H1 (cell line): ENCODE measurements around the gene PDCD5. TPM values are rescaled to one million over a fixed set of nuclear protein-coding genes. Genes with fewer than 3 reads are reported as not detected.
"Not testable (repeated sequence)": the region's sequence is repeated elsewhere in the genome, so short reads cannot be mapped to it uniquely, and the experiment has no call there.

Experiments used
- CTCF ChIA-PET: fragments of 300-600 bp; sonication (Branson Sonifier 250); formaldehyde crosslinking; loops from one replicate; lab custom pipeline; 2021; ENCODE audit not compliant: partially characterized antibody; lab: Charles Lee
- POLR2A ChIA-PET: fragments of 300-600 bp; sonication (Branson Sonifier 250); formaldehyde crosslinking; loops from one replicate; lab custom pipeline; 2021; ENCODE audit warnings: inconsistent platforms; ENCODE audit not compliant: partially characterized antibody; lab: Charles Lee
- DNase-seq, 2 experiments: peaks; one replicate each; pipeline versions ENCODE4 v3.0.0 to v3.0.0-alpha.2; 2010 to 2022; ENCODE audit warnings: low spot score in 2 of 2, low read depth in 1 of 2, mixed read lengths in 1 of 2
- FAIRE-seq: peaks from 2 replicates; lab custom pipeline; 2011; peaks lifted over from hg19 to GRCh38; lab: Jason Lieb, UNC
- H2AFZ ChIP-seq: 2 replicates; pipeline ENCODE4 v1.8.1; 2012; ENCODE audit warnings: low read length, inconsistent platforms
- H2AK5ac ChIP-seq: 2 replicates; pipeline ENCODE4 v1.6.1; 2013; ENCODE audit warnings: low read depth, low read length
- H2BK120ac ChIP-seq: replicated peaks from 2 replicates; pipeline ENCODE3; 2013; ENCODE audit warnings: low read depth, low read length, inconsistent platforms
- H2BK12ac ChIP-seq: 2 replicates; pipeline ENCODE4 v1.6.1; 2013; ENCODE audit warnings: low read depth, low read length
- H2BK15ac ChIP-seq: 2 replicates; pipeline ENCODE4 v1.6.1; 2013; ENCODE audit warnings: low read length
- H2BK20ac ChIP-seq: 2 replicates; pipeline ENCODE4 v1.6.1; 2013; ENCODE audit warnings: low read length
- H2BK5ac ChIP-seq: 2 replicates; pipeline ENCODE4 v1.6.1; 2013; ENCODE audit warnings: low read depth, low read length
- H3K14ac ChIP-seq: 2 replicates; pipeline ENCODE4 v1.6.1; 2013; ENCODE audit warnings: inconsistent platforms; ENCODE audit not compliant: insufficient read length
- H3K18ac ChIP-seq: 2 replicates; pipeline ENCODE4 v1.6.1; 2013; ENCODE audit warnings: low read length; ENCODE audit errors: extremely low read depth
- H3K23ac ChIP-seq: 2 replicates; pipeline ENCODE4 v1.6.1; 2013; ENCODE audit warnings: inconsistent platforms; ENCODE audit not compliant: insufficient read length
- H3K23me2 ChIP-seq: 2 replicates; pipeline ENCODE4 v1.6.1; 2013; ENCODE audit warnings: low read depth, low read length
- H3K27ac ChIP-seq: 2 replicates; pipeline ENCODE4 v1.6.1; 2011; ENCODE audit warnings: low read depth, low read length, inconsistent platforms
- H3K27me3 ChIP-seq, 4 experiments: replicated peaks in 1 of 4; 1 replicate in 1 of 4; 2 replicates in 3 of 4; pipeline versions ENCODE4 v1.6.1 to v1.8.1; 2011 to 2013; ENCODE audit warnings: low read length in 3 of 4, mild to moderate bottlenecking in 3 of 4, inconsistent platforms in 2 of 4, mixed read lengths in 2 of 4, moderate library complexity in 1 of 4; ENCODE audit not compliant: control insufficient read depth in 3 of 4, insufficient read depth in 3 of 4; ENCODE audit errors: extremely low read depth in 1 of 4
- H3K36me3 ChIP-seq, 4 experiments: 2 replicates each; pipeline versions ENCODE4 v1.6.1 to v1.8.1; 2011 to 2013; ENCODE audit warnings: mild to moderate bottlenecking in 4 of 4, low read length in 3 of 4, moderate library complexity in 2 of 4, control low read depth in 1 of 4, inconsistent platforms in 1 of 4; ENCODE audit not compliant: insufficient read depth in 4 of 4, control insufficient read depth in 2 of 4
- H3K4ac ChIP-seq: replicated peaks from 2 replicates; pipeline ENCODE3; 2013; ENCODE audit warnings: low read length, low read depth, mixed read lengths, inconsistent platforms; ENCODE audit not compliant: insufficient read length
- H3K4me1 ChIP-seq, 4 experiments: replicated peaks in 1 of 4; 1 replicate in 1 of 4; 2 replicates in 3 of 4; pipeline versions ENCODE4 v1.6.1 to v1.8.1; 2011 to 2013; ENCODE audit warnings: low read length in 3 of 4, inconsistent platforms in 2 of 4, mixed read lengths in 1 of 4; ENCODE audit not compliant: insufficient read depth in 4 of 4, control insufficient read depth in 3 of 4
- H3K4me2 ChIP-seq, 2 experiments: 2 replicates each; pipeline versions ENCODE4 v1.6.1 to v1.8.1; 2011 to 2013; ENCODE audit warnings: low read depth in 2 of 2, low read length in 2 of 2, control low read depth in 1 of 2, inconsistent platforms in 1 of 2, mild to moderate bottlenecking in 1 of 2; ENCODE audit not compliant: insufficient read depth in 1 of 2
- H3K4me3 ChIP-seq, 4 experiments: fragments of 200-600, 300-600 bp in 1 of 4; sonication (generic), shearing (Covaris generic), sonication (Bioruptor Twin) in 1 of 4; 2 replicates each; pipeline versions ENCODE4 v1.5.1 to v1.8.1; 2011 to 2016; ENCODE audit warnings: low read length in 4 of 4, low read depth in 3 of 4, control low read depth in 2 of 4, inconsistent platforms in 2 of 4, mild to moderate bottlenecking in 2 of 4, mixed read lengths in 1 of 4, moderate library complexity in 1 of 4; ENCODE audit not compliant: insufficient read depth in 2 of 4; ENCODE audit errors: extremely low read depth in 1 of 4
- H3K56ac ChIP-seq: replicated peaks from 2 replicates; pipeline ENCODE3; 2013; ENCODE audit warnings: low read depth, mild to moderate bottlenecking, mixed read lengths, low read length, inconsistent platforms; ENCODE audit not compliant: insufficient read length
- H3K79me1 ChIP-seq: 2 replicates; pipeline ENCODE4 v1.6.1; 2013; ENCODE audit warnings: low read depth, low read length, control low read depth
- H3K79me2 ChIP-seq, 2 experiments: 2 replicates each; pipeline versions ENCODE4 v1.6.1 to v1.8.1; 2012 to 2013; ENCODE audit warnings: low read length in 2 of 2, mild to moderate bottlenecking in 2 of 2, inconsistent platforms in 1 of 2; ENCODE audit not compliant: insufficient read depth in 2 of 2, control insufficient read depth in 1 of 2
- H3K9ac ChIP-seq, 4 experiments: replicated peaks in 1 of 4; 1 replicate in 1 of 4; 2 replicates in 3 of 4; pipeline versions ENCODE4 v1.6.1 to v1.8.1; 2011 to 2013; ENCODE audit warnings: low read depth in 3 of 4, low read length in 3 of 4, control low read depth in 2 of 4, mild to moderate bottlenecking in 2 of 4, moderate library complexity in 2 of 4, inconsistent platforms in 1 of 4; ENCODE audit errors: extremely low read depth in 1 of 4
- H3K9me3 ChIP-seq, 2 experiments: 2 replicates each; pipeline versions ENCODE4 v1.6.1 to v1.8.1; 2012 to 2013; ENCODE audit warnings: mild to moderate bottlenecking in 2 of 2, moderate library complexity in 2 of 2, control low read depth in 1 of 2, inconsistent platforms in 1 of 2, low read depth in 1 of 2, low read length in 1 of 2, mixed read lengths in 1 of 2; ENCODE audit not compliant: insufficient read depth in 2 of 2
- H4K20me1 ChIP-seq, 2 experiments: replicated peaks in 1 of 2; 2 replicates each; pipeline versions ENCODE3 to v1.8.1; 2011 to 2013; ENCODE audit warnings: inconsistent platforms in 2 of 2, low read length in 2 of 2, mild to moderate bottlenecking in 1 of 2; ENCODE audit not compliant: insufficient read depth in 2 of 2, control insufficient read depth in 1 of 2
- H4K5ac ChIP-seq: 2 replicates; pipeline ENCODE4 v1.6.1; 2013; ENCODE audit warnings: low read length, low read depth, mixed read lengths, inconsistent platforms; ENCODE audit not compliant: insufficient read length
- H4K8ac ChIP-seq: 2 replicates; pipeline ENCODE4 v1.8.0; 2013; ENCODE audit warnings: mild to moderate bottlenecking, moderate library complexity, low read length, inconsistent platforms; ENCODE audit not compliant: insufficient read depth; ENCODE audit errors: extremely low read depth
- H4K91ac ChIP-seq: replicated peaks from 2 replicates; pipeline ENCODE3; 2013; ENCODE audit warnings: low read length, mixed read lengths, inconsistent platforms; ENCODE audit not compliant: insufficient read length
- CREB1 ChIP-seq: IDR thresholded peaks from 2 replicates; pipeline ENCODE4 v1.6.1; 2012; ENCODE audit warnings: inconsistent platforms
- RXRA ChIP-seq: IDR thresholded peaks from 2 replicates; pipeline ENCODE4 v1.6.1; 2011; ENCODE audit warnings: low read depth, mild to moderate bottlenecking, low read length, moderate library complexity; ENCODE audit not compliant: insufficient read depth
- SIRT6 ChIP-seq: IDR thresholded peaks from one replicate; pipeline ENCODE4 v1.7.1; 2012; ENCODE audit warnings: low read length, inconsistent platforms
- WGBS, 2 experiments: shearing (Covaris generic) in 1 of 2; methylation state at CpG; one replicate each; pipeline versions ENCODE4 v1.1.6 to v1.1.7; 2013 to 2015; ENCODE audit warnings: low lambda C conversion rate in 2 of 2, mixed read lengths in 2 of 2, inconsistent platforms in 1 of 2, low coverage in 1 of 2, missing lambda C conversion rate in 1 of 2; ENCODE audit not compliant: insufficient replicate concordance in 2 of 2, insufficient coverage in 1 of 2, insufficient read length in 1 of 2; ENCODE audit errors: extremely low coverage in 1 of 2, missing lambda C conversion rate in 1 of 2; 5-methylcytosine and 5-hydroxymethylcytosine counted together
- polyA plus RNA-seq, 7 experiments: library from polyadenylated mRNA; depleted of rRNA in 3 of 7; stranded (reverse) in 5 of 7; unstranded in 2 of 7; fragments of >200 nt in 5 of 7; fragments of 200-250 nt in 2 of 7; gene quantifications; 1 replicate in 5 of 7; 2 replicates in 1 of 7; 4 replicates in 1 of 7; pipeline versions ENCODE4 v1.2.1 to v1.2.3, GENCODE V29; 2011 to 2013; ENCODE audit warnings: missing spikeins in 2 of 7, mixed read lengths in 2 of 7
- total RNA-seq: library from RNA; stranded (reverse); fragmentation: NEBNext Ultra II Directional; extraction: Animal tissue kit (Norgen Biotek cat#: 25700); gene quantifications from 2 replicates; pipeline ENCODE4 v1.2.1, GENCODE V29; 2021

PDCD5 gene
- total and polyA plus RNA-seq, 2 of the 8 experiments (the other 6 are each of a cell fraction or from before 2014, with no cell fraction given) = 43.2 to 98.8 TPM

GRCh38 chr19:32540621-32541020, 40.4 kb upstream of the PDCD5 start:
- DNase-seq = no peak
- no peaks in the 10 kb centered on the region for H3K79me1 ChIP-seq
- H4K20me1 ChIP-seq = peaks cover 0 to 2% of the 10 kb centered on the region in 2 experiments
- no peak overlapping the region for H3K4me3 ChIP-seq
- no peak for TF ChIP-seq SIRT6
- TF ChIP-seq RXRA = no peak
- TF ChIP-seq CREB1 = no peak
- TF ChIP-seq, all 59 proteins: peak for 0
- Histone ChIP-seq H3K4me2 (no peak overlapping the region), H3K18ac (no peak overlapping the region), H3K36me3 (no peaks in the 10 kb centered on the region), H2AK5ac (no peak overlapping the region), H2AFZ (no peak overlapping the region), H3K14ac (no peak overlapping the region), H3K4me1 (no peaks in the 10 kb centered on the region), H2BK12ac (no peak overlapping the region), H3K27me3 (no peaks in the 10 kb centered on the region), H2BK5ac (no peak overlapping the region), H3K9ac (no peak overlapping the region), H2BK120ac (no peak overlapping the region), H3K23me2 (no peaks in the 10 kb centered on the region), H3K23ac (no peak overlapping the region), H3K4ac (no peak overlapping the region), H2BK20ac (no peak overlapping the region), H3K79me2 (no peaks in the 10 kb centered on the region), H3K27ac (no peak overlapping the region), H4K8ac (no peak overlapping the region), H4K91ac (no peak overlapping the region), H4K5ac (no peak overlapping the region), H3K56ac (no peak overlapping the region), H2BK15ac (no peak overlapping the region), H3K9me3 (no peaks in the 10 kb centered on the region)
- ChIA-PET CTCF (no interaction called here), POLR2A (no interaction called here)
- FAIRE-seq = no peak
- 91% methylated on average over 3 of the region's 3 CpGs; no CpG with 5 or more reads in 1 of the 2 experiments for WGBS, 2 experiments

GRCh38 chr19:32541376-32541775, 39.6 kb upstream of the PDCD5 start:
- H3K4me2 ChIP-seq, H2BK120ac ChIP-seq, H3K79me1 ChIP-seq, FAIRE-seq, DNase-seq, H3K27me3 ChIP-seq, H2BK15ac ChIP-seq, H3K18ac ChIP-seq, H3K27ac ChIP-seq, H2AK5ac ChIP-seq, H3K9ac ChIP-seq, H2BK12ac ChIP-seq, CTCF ChIA-PET, H3K9me3 ChIP-seq, POLR2A ChIA-PET, H3K56ac ChIP-seq, H3K4me1 ChIP-seq, H4K91ac ChIP-seq, H3K79me2 ChIP-seq, H3K14ac ChIP-seq, H3K4me3 ChIP-seq, H3K4ac ChIP-seq, H2BK5ac ChIP-seq, H4K5ac ChIP-seq, H2BK20ac ChIP-seq, H3K23ac ChIP-seq, H2AFZ ChIP-seq, H4K8ac ChIP-seq, H4K20me1 ChIP-seq, H3K36me3 ChIP-seq, H3K23me2 ChIP-seq: not testable (repeated sequence)
- WGBS, 2 experiments = 94% methylated on average over 5 of the region's 5 CpGs; no CpG with 5 or more reads in 1 of the 2 experiments
